ENCODE results near the gene SRP14.

SRP14 gene

DNA sequence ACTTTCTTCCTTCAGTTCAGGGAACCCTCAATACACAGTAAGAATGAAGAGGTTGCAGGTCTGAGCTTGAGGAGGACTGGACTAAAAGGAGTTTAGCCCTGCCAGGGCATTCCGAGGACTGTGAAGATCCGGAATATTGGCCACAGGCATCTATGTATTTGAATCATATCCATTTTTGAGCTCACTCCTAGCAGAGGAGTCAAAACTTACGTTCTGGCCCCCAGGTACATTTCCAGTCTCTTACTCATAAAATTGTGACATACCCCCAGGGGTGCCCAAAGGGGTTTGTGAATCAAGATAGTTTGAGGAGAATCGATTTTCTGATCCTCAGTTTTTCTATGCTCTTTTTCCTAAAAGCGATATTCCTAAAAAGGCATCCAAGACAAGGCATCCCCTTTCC lies 27.6 kb upstream of the SRP14 start:
- no peaks in the 10 kb centered on the region for H3K9me3 ChIP-seq (ENCODE audit: control insufficient read depth, insufficient read depth, low read length)
- H3K4me1 ChIP-seq (ENCODE audit: control insufficient read depth, insufficient read depth, low read length) = peaks cover 19% of the 10 kb centered on the region
- no peaks in the 10 kb centered on the region for H3K27me3 ChIP-seq (ENCODE audit: control insufficient read depth, insufficient read depth, low read length)
- H3K36me3 ChIP-seq (ENCODE audit: control insufficient read depth, insufficient read depth, low read length) = no peaks in the 10 kb centered on the region
- H3K4me3 ChIP-seq (ENCODE audit: low read depth, low read length) = no peak overlapping the region
- H3K27ac ChIP-seq (ENCODE audit: low read depth, low read length) = no peak overlapping the region
- no peak overlapping the region for H3K9ac ChIP-seq (ENCODE audit: low read depth, low read length)

DNA sequence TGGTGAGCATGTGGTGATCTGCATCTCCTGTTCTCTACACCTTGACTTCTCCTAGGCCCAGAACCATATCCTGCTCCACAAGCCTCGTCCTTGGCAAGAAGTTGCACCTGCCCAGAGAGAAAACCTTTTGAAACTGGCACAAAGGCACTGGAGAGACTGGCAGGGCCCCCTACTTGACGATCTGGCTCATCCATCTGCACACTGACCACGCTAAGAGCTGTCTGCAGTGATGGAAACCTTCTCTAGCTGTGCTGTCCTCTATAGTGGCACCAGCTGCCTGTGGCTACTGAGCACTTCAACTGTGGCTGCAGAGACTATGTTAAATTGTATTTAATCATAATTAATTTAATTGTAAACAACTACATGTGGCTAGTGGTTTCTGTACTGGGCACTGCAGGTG lies 26.2 kb upstream of the SRP14 start:
- no peak overlapping the region for H3K4me3 ChIP-seq (ENCODE audit: low read depth, low read length)

DNA sequence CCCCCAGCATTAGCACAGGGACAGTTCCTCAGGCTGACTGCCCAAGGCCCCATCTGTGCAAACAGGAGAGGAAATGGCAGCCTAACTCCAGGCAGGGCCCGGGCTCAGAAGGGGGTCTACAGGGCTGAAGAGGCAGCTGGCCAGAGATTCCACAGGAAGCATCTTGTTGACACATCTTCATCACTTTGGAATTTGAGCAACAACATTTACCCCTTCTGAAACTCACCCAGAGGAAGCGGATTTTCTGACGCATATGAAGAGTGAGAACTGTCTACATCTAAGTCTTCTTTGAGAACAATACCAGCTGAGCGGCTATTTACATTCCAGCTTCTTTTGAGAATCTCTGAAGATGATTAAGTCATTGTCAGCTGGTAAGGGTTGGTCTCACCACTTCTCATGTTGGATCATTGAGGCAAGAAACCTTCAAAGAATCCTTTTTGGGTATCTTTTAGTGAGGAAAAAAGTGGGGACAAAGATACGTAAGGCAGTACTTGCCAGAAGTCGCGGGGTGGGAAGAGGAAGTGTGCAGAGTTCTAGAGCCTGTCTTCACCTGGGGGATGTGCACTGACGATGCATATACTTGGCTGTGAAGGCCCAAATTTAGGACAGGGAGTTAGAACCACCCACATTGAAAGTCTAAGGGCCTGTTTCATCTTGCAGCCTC lies 25.4 kb upstream of the SRP14 start:
- H3K4me3 ChIP-seq (ENCODE audit: low read depth, low read length) = no peak overlapping the region
- peak overlapping the region; percentile 84 for H3K27ac ChIP-seq (ENCODE audit: low read depth, low read length)
- H3K27me3 ChIP-seq (ENCODE audit: control insufficient read depth, insufficient read depth, low read length) = no peaks in the 10 kb centered on the region
- H3K9ac ChIP-seq (ENCODE audit: low read depth, low read length) = no peak overlapping the region
- no peaks in the 10 kb centered on the region for H3K36me3 ChIP-seq (ENCODE audit: control insufficient read depth, insufficient read depth, low read length)
- no peaks in the 10 kb centered on the region for H3K9me3 ChIP-seq (ENCODE audit: control insufficient read depth, insufficient read depth, low read length)
- peaks cover 12% of the 10 kb centered on the region for H3K4me1 ChIP-seq (ENCODE audit: control insufficient read depth, insufficient read depth, low read length)

More for the DNA sequence above, 26.2 kb upstream of the SRP14 start:
- H3K27me3 ChIP-seq (ENCODE audit: control insufficient read depth, insufficient read depth, low read length) = no peaks in the 10 kb centered on the region
- no peaks in the 10 kb centered on the region for H3K9me3 ChIP-seq (ENCODE audit: control insufficient read depth, insufficient read depth, low read length)
- H3K36me3 ChIP-seq (ENCODE audit: control insufficient read depth, insufficient read depth, low read length) = no peaks in the 10 kb centered on the region
- no peak overlapping the region for H3K9ac ChIP-seq (ENCODE audit: low read depth, low read length)
- H3K27ac ChIP-seq (ENCODE audit: low read depth, low read length) = no peak overlapping the region
- H3K4me1 ChIP-seq (ENCODE audit: control insufficient read depth, insufficient read depth, low read length) = peaks cover 19% of the 10 kb centered on the region

DNA sequence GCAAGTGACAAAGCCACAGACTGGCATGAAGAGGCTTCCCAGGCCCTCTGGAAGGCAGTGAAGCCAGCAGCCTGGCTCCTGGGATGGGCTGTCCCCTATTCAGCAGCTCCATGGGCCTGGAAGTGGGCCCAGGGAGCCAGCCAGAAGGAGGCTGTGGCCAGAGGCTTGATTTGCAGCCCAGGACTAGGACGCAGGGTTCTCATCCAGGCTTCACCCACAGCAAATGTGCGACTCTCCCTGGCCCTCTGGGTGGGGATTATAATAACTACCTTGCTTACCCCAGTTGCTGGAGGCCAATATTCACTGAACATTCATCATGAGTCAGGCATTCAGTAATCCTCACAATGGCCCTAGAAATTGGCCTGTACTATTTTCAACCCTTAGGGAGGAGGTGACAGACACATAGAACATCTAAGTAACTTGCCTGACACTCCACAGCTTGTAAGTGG lies 24.6 kb upstream of the SRP14 start:
- Histone ChIP-seq H3K27me3 (ENCODE audit: control insufficient read depth, insufficient read depth, low read length) (no peaks in the 10 kb centered on the region), H3K36me3 (ENCODE audit: control insufficient read depth, insufficient read depth, low read length) (no peaks in the 10 kb centered on the region), H3K4me3 (ENCODE audit: low read depth, low read length) (no peak overlapping the region), H3K4me1 (ENCODE audit: control insufficient read depth, insufficient read depth, low read length) (peaks cover 7% of the 10 kb centered on the region), H3K9ac (ENCODE audit: low read depth, low read length) (no peak overlapping the region), H3K27ac (ENCODE audit: low read depth, low read length) (peak overlapping the region; percentile 84), H3K9me3 (ENCODE audit: control insufficient read depth, insufficient read depth, low read length) (no peaks in the 10 kb centered on the region)

- no peaks in the 10 kb centered on the region for H3K36me3 ChIP-seq (ENCODE audit: control insufficient read depth, insufficient read depth, low read length)
- no peaks in the 10 kb centered on the region for H3K9me3 ChIP-seq (ENCODE audit: control insufficient read depth, insufficient read depth, low read length)
- H3K27ac ChIP-seq (ENCODE audit: low read depth, low read length) = peak overlapping the region; percentile 84
- no peaks in the 10 kb centered on the region for H3K27me3 ChIP-seq (ENCODE audit: control insufficient read depth, insufficient read depth, low read length)
- peaks cover 3% of the 10 kb centered on the region for H3K4me1 ChIP-seq (ENCODE audit: control insufficient read depth, insufficient read depth, low read length)
- H3K4me3 ChIP-seq (ENCODE audit: low read depth, low read length) = no peak overlapping the region
- H3K9ac ChIP-seq (ENCODE audit: low read depth, low read length) = no peak overlapping the region
Measured at GRCh38 chr15:40062816-40063562, 24.0 kb upstream of the SRP14 start.

- no peaks in the 10 kb centered on the region for H3K36me3 ChIP-seq (ENCODE audit: control insufficient read depth, insufficient read depth, low read length)
- H3K9me3 ChIP-seq (ENCODE audit: control insufficient read depth, insufficient read depth, low read length) = no peaks in the 10 kb centered on the region
- H3K27me3 ChIP-seq (ENCODE audit: control insufficient read depth, insufficient read depth, low read length) = no peaks in the 10 kb centered on the region
- H3K9ac ChIP-seq (ENCODE audit: low read depth, low read length) = no peak overlapping the region
- H3K4me1 ChIP-seq (ENCODE audit: control insufficient read depth, insufficient read depth, low read length) = peaks cover 3% of the 10 kb centered on the region; the same call in 1 of the 2 replicates
- no peak overlapping the region for H3K27ac ChIP-seq (ENCODE audit: low read depth, low read length)
- no peak overlapping the region for H3K4me3 ChIP-seq (ENCODE audit: low read depth, low read length)
Measured at GRCh38 chr15:40061212-40061901, 22.4 kb upstream of the SRP14 start.

- Histone ChIP-seq H3K4me3 (ENCODE audit: low read depth, low read length) (no peak overlapping the region), H3K36me3 (ENCODE audit: control insufficient read depth, insufficient read depth, low read length) (no peaks in the 10 kb centered on the region), H3K27ac (ENCODE audit: low read depth, low read length) (no peak overlapping the region), H3K4me1 (ENCODE audit: control insufficient read depth, insufficient read depth, low read length) (peaks cover 3% of the 10 kb centered on the region; the same call in 1 of the 2 replicates), H3K9ac (ENCODE audit: low read depth, low read length) (no peak overlapping the region), H3K27me3 (ENCODE audit: control insufficient read depth, insufficient read depth, low read length) (no peaks in the 10 kb centered on the region), H3K9me3 (ENCODE audit: control insufficient read depth, insufficient read depth, low read length) (no peaks in the 10 kb centered on the region)
Measured at GRCh38 chr15:40060236-40060961, 21.4 kb upstream of the SRP14 start.

DNA sequence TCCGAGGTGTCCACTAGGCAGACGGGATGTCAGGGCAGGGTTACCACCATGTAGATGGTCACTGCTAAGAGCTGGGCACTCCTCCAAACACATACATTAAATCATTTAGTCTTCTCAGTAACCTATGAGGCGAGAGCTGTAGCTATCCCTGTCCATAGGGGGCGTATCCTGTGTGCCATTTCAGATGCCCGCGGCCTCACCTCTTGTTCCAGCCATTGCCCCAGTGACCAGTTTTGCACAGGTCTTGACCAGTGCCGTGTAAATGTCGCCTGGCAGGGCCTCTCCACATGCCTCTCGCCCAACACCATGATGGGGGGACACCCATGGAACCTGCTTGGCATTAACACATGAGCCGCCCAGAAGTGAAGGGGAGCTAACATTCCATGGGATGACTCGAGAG lies 20.8 kb upstream of the SRP14 start:
- Histone ChIP-seq H3K27ac (ENCODE audit: low read depth, low read length) (no peak overlapping the region), H3K4me3 (ENCODE audit: low read depth, low read length) (no peak overlapping the region), H3K4me1 (ENCODE audit: control insufficient read depth, insufficient read depth, low read length) (peaks cover 7% of the 10 kb centered on the region; the same call in 1 of the 2 replicates), H3K9me3 (ENCODE audit: control insufficient read depth, insufficient read depth, low read length) (no peaks in the 10 kb centered on the region), H3K36me3 (ENCODE audit: control insufficient read depth, insufficient read depth, low read length) (no peaks in the 10 kb centered on the region), H3K9ac (ENCODE audit: low read depth, low read length) (no peak overlapping the region), H3K27me3 (ENCODE audit: control insufficient read depth, insufficient read depth, low read length) (no peaks in the 10 kb centered on the region)

- no peaks in the 10 kb centered on the region for H3K27me3 ChIP-seq (ENCODE audit: control insufficient read depth, insufficient read depth, low read length)
- H3K4me1 ChIP-seq (ENCODE audit: control insufficient read depth, insufficient read depth, low read length) = 0 out of 2 replicates have a peak, but pooled peaks cover 4% of the 10 kb centered on the region
- H3K27ac ChIP-seq (ENCODE audit: low read depth, low read length) = no peak overlapping the region
- no peak overlapping the region for H3K4me3 ChIP-seq (ENCODE audit: low read depth, low read length)
- H3K36me3 ChIP-seq (ENCODE audit: control insufficient read depth, insufficient read depth, low read length) = no peaks in the 10 kb centered on the region
- no peaks in the 10 kb centered on the region for H3K9me3 ChIP-seq (ENCODE audit: control insufficient read depth, insufficient read depth, low read length)
- H3K9ac ChIP-seq (ENCODE audit: low read depth, low read length) = no peak overlapping the region
Measured at GRCh38 chr15:40058476-40059140, 19.6 kb upstream of the SRP14 start.

DNA sequence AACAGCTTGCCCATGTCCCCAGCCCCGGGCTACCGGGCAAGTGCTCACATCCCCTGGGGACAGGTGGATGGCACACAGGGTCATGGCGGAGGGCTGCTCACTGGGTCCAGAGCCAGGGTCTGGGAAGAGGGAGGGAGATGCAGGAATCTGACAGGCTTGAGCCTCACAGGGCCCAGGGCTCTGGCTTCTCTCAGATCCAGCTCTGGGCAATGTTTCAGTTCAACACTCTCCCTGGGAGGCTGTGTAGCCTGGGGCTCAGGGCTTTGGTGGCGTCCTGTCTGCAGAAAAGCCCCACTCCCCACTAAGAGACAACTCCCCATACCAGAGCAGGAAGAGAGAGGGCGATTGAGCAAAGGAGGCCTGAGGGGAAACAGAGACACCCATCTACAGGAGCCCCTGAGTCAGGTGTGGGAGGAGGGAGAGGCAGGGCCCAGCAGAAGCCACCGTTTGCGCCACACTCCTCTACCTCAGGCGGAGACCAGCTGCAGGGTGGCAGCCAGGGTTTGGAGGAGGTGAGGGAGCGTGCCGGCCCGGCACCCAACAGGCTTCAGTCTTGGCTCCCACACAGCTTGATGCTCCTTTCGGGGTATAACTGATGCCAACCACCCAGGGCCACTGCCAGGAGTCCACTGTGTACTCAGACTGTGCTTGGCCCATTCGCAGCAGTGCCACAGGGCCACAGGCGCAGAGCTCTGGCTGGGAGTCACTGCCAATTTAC lies 16.8 kb upstream of the SRP14 start:
- H3K27me3 ChIP-seq (ENCODE audit: control insufficient read depth, insufficient read depth, low read length) = no peaks in the 10 kb centered on the region
- no peaks in the 10 kb centered on the region for H3K36me3 ChIP-seq (ENCODE audit: control insufficient read depth, insufficient read depth, low read length)
- H3K27ac ChIP-seq (ENCODE audit: low read depth, low read length) = no peak overlapping the region
- no peak overlapping the region for H3K9ac ChIP-seq (ENCODE audit: low read depth, low read length)
- H3K4me3 ChIP-seq (ENCODE audit: low read depth, low read length) = no peak overlapping the region
- H3K4me1 ChIP-seq (ENCODE audit: control insufficient read depth, insufficient read depth, low read length) = peaks cover 17% of the 10 kb centered on the region
- H3K9me3 ChIP-seq (ENCODE audit: control insufficient read depth, insufficient read depth, low read length) = no peaks in the 10 kb centered on the region

All from HUES48 (cell line).